Hepatocyte (in vitro differentiated cells): ENCODE results near the gene CLEC2D. TPM values are rescaled to one million over a fixed set of nuclear protein-coding genes. Genes with fewer than 3 reads are reported as not detected.

Source experiments
- DNase-seq: peaks from one replicate; pipeline ENCODE4 v3.0.0-alpha.2; 2016; ENCODE audit warnings: low spot score
- H2AFZ ChIP-seq: fragments of 200-600 bp; sonication (generic); 2 replicates; pipeline ENCODE4 v1.6.0; 2016; ENCODE audit warnings: antibody characterized with exemption, mild to moderate bottlenecking
- H3K27ac ChIP-seq: fragments of 200-600 bp; sonication (generic); 2 replicates; pipeline ENCODE4 v1.5.1; 2016; ENCODE audit warnings: mild to moderate bottlenecking
- H3K27me3 ChIP-seq: fragments of 200-600 bp; sonication (generic); 2 replicates; pipeline ENCODE4 v1.6.1; 2016
- H3K36me3 ChIP-seq: fragments of 200-600 bp; sonication (generic); replicated peaks from 2 replicates; pipeline ENCODE4 v1.5.1; 2016; ENCODE audit warnings: low read depth; ENCODE audit not compliant: insufficient read depth
- H3K4me1 ChIP-seq: fragments of 200-600 bp; sonication (generic); 2 replicates; pipeline ENCODE4 v1.5.1; 2016; ENCODE audit warnings: mild to moderate bottlenecking, moderate library complexity; ENCODE audit not compliant: insufficient read depth
- H3K4me2 ChIP-seq: fragments of 200-600 bp; sonication (generic); 2 replicates; pipeline ENCODE4 v1.6.0; 2016
- H3K4me3 ChIP-seq: fragments of 200-600 bp; sonication (generic); 2 replicates; pipeline ENCODE4 v1.5.1; 2016; ENCODE audit warnings: mild to moderate bottlenecking
- H3K79me2 ChIP-seq: fragments of 200-600 bp; sonication (generic); 2 replicates; pipeline ENCODE4 v1.6.0; 2017; ENCODE audit warnings: mild to moderate bottlenecking
- H3K9me2 ChIP-seq: fragments of 200-600 bp; sonication (generic); replicated peaks from 2 replicates; pipeline ENCODE4 v1.6.0; 2017; ENCODE audit warnings: mild to moderate bottlenecking; ENCODE audit not compliant: insufficient read depth
- H3K9me3 ChIP-seq: fragments of 200-600 bp; sonication (generic); 2 replicates; pipeline ENCODE4 v1.5.1; 2016; ENCODE audit warnings: low read depth, mild to moderate bottlenecking
- H4K20me1 ChIP-seq: fragments of 200-600 bp; sonication (generic); 2 replicates; pipeline ENCODE4 v1.6.0; 2016; ENCODE audit warnings: mild to moderate bottlenecking; ENCODE audit not compliant: insufficient read depth, poor library complexity, severe bottlenecking
- EZH2 ChIP-seq: fragments of 200-600 bp; sonication (generic); IDR thresholded peaks from 2 replicates; pipeline ENCODE4 v1.6.1; 2016; ENCODE audit warnings: antibody characterized with exemption, mild to moderate bottlenecking, borderline replicate concordance
- EZH2phosphoT487 ChIP-seq: fragments of 200-600 bp; sonication (generic); IDR thresholded peaks from one replicate; pipeline ENCODE4 v1.6.1; 2018; ENCODE audit warnings: antibody characterized with exemption, mild to moderate bottlenecking, low read depth, moderate library complexity; ENCODE audit not compliant: unreplicated experiment, severe bottlenecking
- WGBS: methylation state at CpG from one replicate; pipeline ENCODE4 v1.1.6; 2016; ENCODE audit warnings: low lambda C conversion rate; ENCODE audit errors: missing lambda C conversion rate; 5-methylcytosine and 5-hydroxymethylcytosine counted together
- polyA plus RNA-seq: library from polyadenylated mRNA; unstranded; fragments of >200 nt; fragmentation: Nextera tagmentation; extraction: Ambion mirVana; gene quantifications from 2 replicates; pipeline ENCODE4 v1.2.1, GENCODE V29; 2016
- total RNA-seq: library from RNA; depleted of rRNA; stranded (reverse); fragments of >200 nt; gene quantifications from 2 replicates; pipeline ENCODE4 v1.2.3, GENCODE V29; 2014
- TF ChIP-seq, protein P1 (sequence below): fragments of 200-600 bp; sonication (generic); IDR thresholded peaks from 2 replicates; pipeline ENCODE4 v1.5.1; 2016; ENCODE audit warnings: antibody characterized with exemption, mild to moderate bottlenecking; ENCODE audit not compliant: poor library complexity

Gene CLEC2D
- total and polyA plus RNA-seq, 2 experiments from 2014 or later: 3.7 to 5.7 TPM

DNA sequence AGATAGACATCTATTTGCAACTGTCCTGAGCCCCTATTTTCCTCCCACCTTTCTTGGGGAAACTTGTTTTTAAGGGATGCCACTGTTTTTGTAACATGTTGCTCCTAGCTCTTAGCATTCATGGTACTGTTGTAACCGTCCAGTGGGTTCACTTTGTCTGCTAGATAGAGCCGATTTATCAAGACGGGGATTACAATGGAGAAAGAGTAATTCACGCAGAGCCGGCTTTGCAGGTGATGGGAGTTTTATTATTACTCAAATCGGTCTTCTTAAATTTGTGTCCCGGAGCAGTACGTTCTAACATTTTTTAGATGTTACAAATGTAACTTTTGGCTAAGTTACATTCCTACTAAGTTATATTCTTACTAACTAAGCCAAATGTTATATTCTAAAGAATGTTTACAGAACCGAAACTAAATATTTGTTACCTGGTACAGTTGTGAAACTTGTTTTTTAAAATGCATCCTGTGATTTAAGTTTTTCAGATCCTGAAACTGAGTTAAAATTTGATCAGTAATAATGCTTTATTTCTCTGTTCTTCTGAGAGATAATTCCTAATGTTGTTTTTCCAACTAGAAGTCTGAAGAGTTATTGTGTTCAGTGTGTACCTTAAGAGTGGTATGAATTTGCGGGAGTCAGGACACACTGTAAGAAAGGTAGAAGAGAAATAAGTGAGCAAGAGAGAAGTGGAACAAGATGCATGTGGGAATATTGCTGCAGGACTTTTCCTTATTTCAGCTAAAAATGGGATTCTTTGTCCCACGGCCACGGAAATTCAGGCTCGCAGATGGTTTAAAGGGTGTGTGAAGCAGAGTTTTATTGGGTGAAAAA lies 20.6 kb upstream of the CLEC2D start:
- TF ChIP-seq EZH2 (no peak), EZH2phosphoT487 (no peak)
- TF ChIP-seq, protein P1, sequence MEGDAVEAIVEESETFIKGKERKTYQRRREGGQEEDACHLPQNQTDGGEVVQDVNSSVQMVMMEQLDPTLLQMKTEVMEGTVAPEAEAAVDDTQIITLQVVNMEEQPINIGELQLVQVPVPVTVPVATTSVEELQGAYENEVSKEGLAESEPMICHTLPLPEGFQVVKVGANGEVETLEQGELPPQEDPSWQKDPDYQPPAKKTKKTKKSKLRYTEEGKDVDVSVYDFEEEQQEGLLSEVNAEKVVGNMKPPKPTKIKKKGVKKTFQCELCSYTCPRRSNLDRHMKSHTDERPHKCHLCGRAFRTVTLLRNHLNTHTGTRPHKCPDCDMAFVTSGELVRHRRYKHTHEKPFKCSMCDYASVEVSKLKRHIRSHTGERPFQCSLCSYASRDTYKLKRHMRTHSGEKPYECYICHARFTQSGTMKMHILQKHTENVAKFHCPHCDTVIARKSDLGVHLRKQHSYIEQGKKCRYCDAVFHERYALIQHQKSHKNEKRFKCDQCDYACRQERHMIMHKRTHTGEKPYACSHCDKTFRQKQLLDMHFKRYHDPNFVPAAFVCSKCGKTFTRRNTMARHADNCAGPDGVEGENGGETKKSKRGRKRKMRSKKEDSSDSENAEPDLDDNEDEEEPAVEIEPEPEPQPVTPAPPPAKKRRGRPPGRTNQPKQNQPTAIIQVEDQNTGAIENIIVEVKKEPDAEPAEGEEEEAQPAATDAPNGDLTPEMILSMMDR: no peak
- DNase-seq: no peak
- Histone ChIP-seq H3K4me1 (peaks cover 29% of the 10 kb centered on the region), H3K27ac (peak overlapping the region; percentile 94), H3K79me2 (peaks cover 54% of the 10 kb centered on the region), H3K9me2 (no peaks in the 10 kb centered on the region), H3K27me3 (no peaks in the 10 kb centered on the region), H3K9me3 (no peaks in the 10 kb centered on the region), H3K4me3 (peak overlapping the region; percentile 88), H3K36me3 (no peaks in the 10 kb centered on the region), H3K4me2 (peak overlapping the region; percentile 87), H2AFZ (peak overlapping the region; percentile 81), H4K20me1 (no peaks in the 10 kb centered on the region)
- 17% methylated on average over 13 of the region's 13 CpGs for WGBS

DNA sequence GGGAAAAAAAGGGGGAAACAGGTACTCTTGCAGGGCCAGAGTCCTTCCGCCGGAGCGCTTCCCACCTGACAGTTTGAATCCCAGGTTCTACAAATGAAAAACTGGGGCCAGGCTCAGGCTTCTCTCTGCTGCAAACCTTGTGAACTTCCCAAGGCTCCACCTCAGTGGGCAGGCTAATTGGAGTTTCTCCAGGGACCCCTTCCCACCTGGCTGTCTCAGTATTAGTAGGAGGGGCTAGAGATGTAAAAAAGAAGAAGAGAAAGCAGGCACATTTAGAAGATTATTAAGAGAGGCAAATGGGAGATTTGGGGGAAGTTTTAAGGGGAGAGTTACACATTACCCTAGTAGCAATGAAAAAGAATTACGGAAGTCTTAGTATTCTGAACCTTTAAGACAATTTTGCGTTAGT lies 20.0 kb upstream of the CLEC2D start:
- TF ChIP-seq EZH2 (no peak), EZH2phosphoT487 (no peak)
- TF ChIP-seq, protein P1: no peak
- Histone ChIP-seq H2AFZ (peak overlapping the region; percentile 81), H3K36me3 (no peaks in the 10 kb centered on the region), H3K4me2 (peak overlapping the region; percentile 87), H3K27me3 (no peaks in the 10 kb centered on the region), H3K4me1 (peaks cover 29% of the 10 kb centered on the region), H3K4me3 (peak overlapping the region; percentile 88), H3K9me2 (no peaks in the 10 kb centered on the region), H3K79me2 (peaks cover 58% of the 10 kb centered on the region), H4K20me1 (no peaks in the 10 kb centered on the region), H3K9me3 (no peaks in the 10 kb centered on the region), H3K27ac (peak overlapping the region; percentile 94)
- peak; percentile 13 for DNase-seq
- WGBS: 31% methylated on average over 5 of the region's 5 CpGs

DNA sequence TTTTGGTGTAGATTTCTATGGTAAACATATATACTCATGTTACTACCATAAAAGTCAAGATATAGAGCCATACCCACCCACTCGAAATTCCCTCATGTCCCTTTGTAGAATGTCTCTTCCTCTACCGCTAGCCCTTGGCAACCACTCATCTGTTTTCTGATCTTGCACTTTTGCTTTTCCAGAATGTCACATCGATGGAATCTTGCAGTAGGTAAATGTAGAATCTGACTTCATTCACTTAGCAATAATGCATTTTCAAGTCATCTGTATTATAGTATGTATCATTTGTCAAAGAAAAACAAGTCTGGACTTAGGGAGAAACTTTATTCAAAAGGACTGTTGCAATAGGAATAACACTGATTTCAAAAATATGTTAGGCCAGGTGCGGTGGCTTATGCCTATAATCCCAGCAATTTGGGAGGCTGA lies 19.3 kb upstream of the CLEC2D start:
- TF ChIP-seq EZH2phosphoT487 (no peak), EZH2 (no peak)
- TF ChIP-seq, protein P1: no peak
- Histone ChIP-seq H4K20me1 (no peaks in the 10 kb centered on the region), H3K9me2 (no peaks in the 10 kb centered on the region), H3K27me3 (no peaks in the 10 kb centered on the region), H3K4me1 (peaks cover 29% of the 10 kb centered on the region), H3K79me2 (peaks cover 58% of the 10 kb centered on the region), H3K36me3 (no peaks in the 10 kb centered on the region), H3K27ac (peak overlapping the region; percentile 44), H2AFZ (no peak overlapping the region), H3K4me3 (no peak overlapping the region), H3K4me2 (peak overlapping the region; percentile 87), H3K9me3 (no peaks in the 10 kb centered on the region)
- 87% methylated on average over 4 of the region's 4 CpGs for WGBS
- no peak for DNase-seq
